Stomach (tissue), 4 donors: ENCODE data around the gene SFXN5.

Experiments
- CTCF ChIP-seq, 7 experiments: fragments of 450-650 bp in 4 of 7; fragments of 200-600 bp in 3 of 7; sonication (generic) in 3 of 7; IDR thresholded peaks; one replicate each; pipeline ENCODE4 v1.5.1; 2016 to 2019; ENCODE audit warnings: antibody characterized with exemption in 7 of 7, control low read depth in 2 of 7, mild to moderate bottlenecking in 1 of 7
- POLR2A ChIP-seq, 4 donors: fragments of 450-650 bp; IDR thresholded peaks; one replicate each; pipeline ENCODE4 v1.6.1; 2016; ENCODE audit warnings: antibody characterized with exemption in 4 of 4, control low read depth in 2 of 4, mild to moderate bottlenecking in 1 of 4, moderate library complexity in 1 of 4

- TF ChIP-seq POLR2A (IDR thresholded peaks at IDR 0.05) (no peak), CTCF (IDR thresholded peaks at IDR 0.05) (no peak)
These were observed 53.2 kb downstream of the SFXN5 start for GRCh38 chr2:73018188-73018825.
